ENCODE results near the gene TCF25.

DNA sequence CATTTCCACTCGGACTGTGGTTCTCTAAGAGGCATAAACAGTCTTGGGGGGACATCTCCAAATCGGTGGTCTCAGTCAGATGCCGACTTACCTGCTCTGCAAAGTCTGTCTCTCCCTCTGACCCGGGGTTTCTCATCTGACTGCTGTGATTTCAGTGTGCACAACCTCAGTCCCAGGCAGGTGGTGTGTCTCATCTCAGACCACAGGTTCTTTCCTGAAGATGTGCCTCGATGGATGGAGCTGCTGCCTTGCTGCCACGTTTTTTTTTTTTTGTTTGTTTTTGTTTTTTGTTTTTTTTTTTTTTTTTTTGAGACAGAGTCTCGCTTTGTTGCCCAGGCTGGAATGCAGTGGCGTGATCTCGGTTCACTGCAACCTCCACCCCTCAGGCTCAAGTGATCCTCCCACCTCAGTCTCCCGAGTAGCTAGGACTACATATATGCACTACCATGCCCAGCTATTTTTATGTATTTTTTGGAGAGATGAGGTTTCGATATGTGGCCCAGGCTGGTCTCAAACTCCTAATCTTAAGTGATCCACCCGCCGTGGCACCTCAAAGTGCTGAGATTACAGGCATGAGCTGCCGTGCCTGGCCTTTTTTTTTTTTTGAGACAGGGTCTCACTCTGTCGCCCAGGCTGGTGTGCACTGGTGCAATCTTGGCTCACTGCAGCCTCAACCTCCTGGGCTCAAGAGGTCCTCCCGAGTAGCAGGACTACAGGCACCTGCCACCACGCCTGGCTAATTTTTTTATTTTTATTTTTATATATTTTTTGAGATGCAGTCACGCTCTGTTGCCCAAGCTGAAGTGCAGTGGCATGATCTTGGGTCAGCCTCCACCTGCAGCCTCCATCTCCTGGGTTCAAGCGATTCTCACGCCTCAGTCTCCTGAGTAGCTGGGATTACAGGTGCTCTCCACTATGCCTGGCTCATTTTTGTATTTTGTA, 29.7 kb upstream of the TCF25 start:
- TF ChIP-seq CEBPB (IDR thresholded peaks at IDR 0.05), result no peak
- TF ChIP-seq, protein P1, sequence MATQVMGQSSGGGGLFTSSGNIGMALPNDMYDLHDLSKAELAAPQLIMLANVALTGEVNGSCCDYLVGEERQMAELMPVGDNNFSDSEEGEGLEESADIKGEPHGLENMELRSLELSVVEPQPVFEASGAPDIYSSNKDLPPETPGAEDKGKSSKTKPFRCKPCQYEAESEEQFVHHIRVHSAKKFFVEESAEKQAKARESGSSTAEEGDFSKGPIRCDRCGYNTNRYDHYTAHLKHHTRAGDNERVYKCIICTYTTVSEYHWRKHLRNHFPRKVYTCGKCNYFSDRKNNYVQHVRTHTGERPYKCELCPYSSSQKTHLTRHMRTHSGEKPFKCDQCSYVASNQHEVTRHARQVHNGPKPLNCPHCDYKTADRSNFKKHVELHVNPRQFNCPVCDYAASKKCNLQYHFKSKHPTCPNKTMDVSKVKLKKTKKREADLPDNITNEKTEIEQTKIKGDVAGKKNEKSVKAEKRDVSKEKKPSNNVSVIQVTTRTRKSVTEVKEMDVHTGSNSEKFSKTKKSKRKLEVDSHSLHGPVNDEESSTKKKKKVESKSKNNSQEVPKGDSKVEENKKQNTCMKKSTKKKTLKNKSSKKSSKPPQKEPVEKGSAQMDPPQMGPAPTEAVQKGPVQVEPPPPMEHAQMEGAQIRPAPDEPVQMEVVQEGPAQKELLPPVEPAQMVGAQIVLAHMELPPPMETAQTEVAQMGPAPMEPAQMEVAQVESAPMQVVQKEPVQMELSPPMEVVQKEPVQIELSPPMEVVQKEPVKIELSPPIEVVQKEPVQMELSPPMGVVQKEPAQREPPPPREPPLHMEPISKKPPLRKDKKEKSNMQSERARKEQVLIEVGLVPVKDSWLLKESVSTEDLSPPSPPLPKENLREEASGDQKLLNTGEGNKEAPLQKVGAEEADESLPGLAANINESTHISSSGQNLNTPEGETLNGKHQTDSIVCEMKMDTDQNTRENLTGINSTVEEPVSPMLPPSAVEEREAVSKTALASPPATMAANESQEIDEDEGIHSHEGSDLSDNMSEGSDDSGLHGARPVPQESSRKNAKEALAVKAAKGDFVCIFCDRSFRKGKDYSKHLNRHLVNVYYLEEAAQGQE (IDR thresholded peaks at IDR 0.05; ENCODE audit: low read depth), result no peak
- TF ChIP-seq, protein P2, sequence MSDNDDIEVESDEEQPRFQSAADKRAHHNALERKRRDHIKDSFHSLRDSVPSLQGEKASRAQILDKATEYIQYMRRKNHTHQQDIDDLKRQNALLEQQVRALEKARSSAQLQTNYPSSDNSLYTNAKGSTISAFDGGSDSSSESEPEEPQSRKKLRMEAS (IDR thresholded peaks at IDR 0.05), result no peak; the same call in 1 of the 2 replicates

All from Ishikawa (cell line).